HL-60 (cell line): Measurements from ENCODE around the gene TFRC.

ENCODE experiments used
- DNase-seq, 2 experiments: peaks; one replicate each; pipeline ENCODE4 v3.0.0-alpha.2; 2010 to 2020; ENCODE audit warnings: low read depth in 1 of 2, low spot score in 1 of 2
- H3K27ac ChIP-seq: fragments of 250-450 bp; sonication (Bioruptor Pico); replicated peaks from 2 replicates; pipeline ENCODE4 v1.5.1; 2020; ENCODE audit warnings: mild to moderate bottlenecking, moderate library complexity
- H3K27me3 ChIP-seq: fragments of 250-450 bp; sonication (Bioruptor Pico); 2 replicates; pipeline ENCODE4 v1.5.1; 2021; ENCODE audit warnings: mild to moderate bottlenecking, moderate library complexity; ENCODE audit not compliant: insufficient read depth, poor library complexity, severe bottlenecking
- H3K4me3 ChIP-seq: replicated peaks from 2 replicates; pipeline ENCODE4 v1.5.1; 2011; ENCODE audit warnings: mild to moderate bottlenecking, control low read depth, low read length; ENCODE audit not compliant: insufficient read depth
- GABPA ChIP-seq: IDR thresholded peaks from 2 replicates; pipeline ENCODE4 v1.6.1; 2012; ENCODE audit warnings: low read depth
- POLR2AphosphoS5 ChIP-seq: IDR thresholded peaks from 2 replicates; pipeline ENCODE4 v1.6.1; 2012; ENCODE audit warnings: low read depth
- REST ChIP-seq: IDR thresholded peaks from 2 replicates; pipeline ENCODE4 v1.6.1; 2012; ENCODE audit warnings: low read depth; ENCODE audit not compliant: insufficient replicate concordance
- SPI1 ChIP-seq: IDR thresholded peaks from 2 replicates; pipeline ENCODE4 v1.6.1; 2012; ENCODE audit warnings: low read depth, mild to moderate bottlenecking, borderline replicate concordance
- TF ChIP-seq, protein P1 (sequence below): IDR thresholded peaks from one replicate; pipeline ENCODE4 v1.5.1; 2011; ENCODE audit warnings: low read length, control low read depth, inconsistent platforms; ENCODE audit not compliant: insufficient read depth

TFRC gene

GRCh38 chr3:196053487-196053886 is 28.4 kb downstream of the TFRC start:
- TF ChIP-seq REST (no peak), POLR2AphosphoS5 (no peak), SPI1 (no peak), GABPA (no peak)
- TF ChIP-seq, protein P1, sequence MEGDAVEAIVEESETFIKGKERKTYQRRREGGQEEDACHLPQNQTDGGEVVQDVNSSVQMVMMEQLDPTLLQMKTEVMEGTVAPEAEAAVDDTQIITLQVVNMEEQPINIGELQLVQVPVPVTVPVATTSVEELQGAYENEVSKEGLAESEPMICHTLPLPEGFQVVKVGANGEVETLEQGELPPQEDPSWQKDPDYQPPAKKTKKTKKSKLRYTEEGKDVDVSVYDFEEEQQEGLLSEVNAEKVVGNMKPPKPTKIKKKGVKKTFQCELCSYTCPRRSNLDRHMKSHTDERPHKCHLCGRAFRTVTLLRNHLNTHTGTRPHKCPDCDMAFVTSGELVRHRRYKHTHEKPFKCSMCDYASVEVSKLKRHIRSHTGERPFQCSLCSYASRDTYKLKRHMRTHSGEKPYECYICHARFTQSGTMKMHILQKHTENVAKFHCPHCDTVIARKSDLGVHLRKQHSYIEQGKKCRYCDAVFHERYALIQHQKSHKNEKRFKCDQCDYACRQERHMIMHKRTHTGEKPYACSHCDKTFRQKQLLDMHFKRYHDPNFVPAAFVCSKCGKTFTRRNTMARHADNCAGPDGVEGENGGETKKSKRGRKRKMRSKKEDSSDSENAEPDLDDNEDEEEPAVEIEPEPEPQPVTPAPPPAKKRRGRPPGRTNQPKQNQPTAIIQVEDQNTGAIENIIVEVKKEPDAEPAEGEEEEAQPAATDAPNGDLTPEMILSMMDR = no peak
- H3K27ac ChIP-seq = no peak overlapping the region
- no peak for DNase-seq
- no peaks in the 10 kb centered on the region for H3K27me3 ChIP-seq
- H3K4me3 ChIP-seq = no peak overlapping the region

- no peak overlapping the region for H3K4me3 ChIP-seq
- DNase-seq = no peak
- TF ChIP-seq SPI1 (no peak), POLR2AphosphoS5 (no peak), REST (no peak), GABPA (no peak)
- TF ChIP-seq, protein P1 = no peak
- H3K27me3 ChIP-seq = no peaks in the 10 kb centered on the region
- no peak overlapping the region for H3K27ac ChIP-seq
These were observed 30.4 kb downstream of the TFRC start for GRCh38 chr3:196051282-196052076.

- Histone ChIP-seq H3K27me3 (no peaks in the 10 kb centered on the region), H3K27ac (no peak overlapping the region), H3K4me3 (no peak overlapping the region)
- TF ChIP-seq, protein P1 = no peak
- no peak for TF ChIP-seq SPI1
- no peak for TF ChIP-seq GABPA
- TF ChIP-seq POLR2AphosphoS5 = no peak
- TF ChIP-seq REST = no peak
- DNase-seq = no peak
These were observed 31.3 kb downstream of the TFRC start for GRCh38 chr3:196050597-196050996.
